ENCODE results near the gene ATP6V1B1.

Gene ATP6V1B1

DNA sequence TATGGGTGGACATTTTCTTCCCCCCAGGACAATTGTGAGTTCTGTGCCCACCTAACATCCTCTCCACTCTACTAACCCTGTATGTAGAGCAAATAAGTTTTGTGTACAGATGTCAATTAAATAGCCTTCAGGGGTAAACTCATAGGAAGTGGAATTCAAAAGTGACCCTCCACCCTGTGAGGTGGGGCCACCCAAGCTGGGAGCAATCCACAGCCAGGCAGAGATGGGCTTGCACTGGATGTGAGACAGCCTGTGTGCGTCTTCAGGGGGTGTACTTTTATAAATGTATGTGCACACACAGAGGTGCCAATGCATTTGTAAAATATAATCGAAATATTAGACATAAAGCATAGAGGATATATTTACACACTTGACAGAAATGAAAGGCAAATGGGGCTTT, 33.1 kb upstream of the ATP6V1B1 start:
- no peak for ATAC-seq
- TF ChIP-seq TSHZ2 (CRISPR knock-in tag; IDR thresholded peaks at IDR 0.05), result no peak
- no peak for TF ChIP-seq PPARA (CRISPR knock-in tag; IDR thresholded peaks at IDR 0.05; ENCODE audit: borderline replicate concordance)
- no peak for TF ChIP-seq ESRRG (CRISPR knock-in tag; IDR thresholded peaks at IDR 0.05)
- no peak for TF ChIP-seq ZFP30 (CRISPR knock-in tag; IDR thresholded peaks at IDR 0.05)
- TF ChIP-seq ISL1 (CRISPR knock-in tag; IDR thresholded peaks at IDR 0.05), result no peak
- no peak for TF ChIP-seq OSR1 (CRISPR knock-in tag; IDR thresholded peaks at IDR 0.05)
- no peak for TF ChIP-seq GLIS3 (CRISPR knock-in tag; IDR thresholded peaks at IDR 0.05)
- no peak for TF ChIP-seq ZNF565 (CRISPR knock-in tag; conservative IDR thresholded peaks at IDR 0.05; ENCODE audit: low read depth)
- no peak for TF ChIP-seq BACH2 (CRISPR knock-in tag; IDR thresholded peaks at IDR 0.05; ENCODE audit: borderline replicate concordance)

DNA sequence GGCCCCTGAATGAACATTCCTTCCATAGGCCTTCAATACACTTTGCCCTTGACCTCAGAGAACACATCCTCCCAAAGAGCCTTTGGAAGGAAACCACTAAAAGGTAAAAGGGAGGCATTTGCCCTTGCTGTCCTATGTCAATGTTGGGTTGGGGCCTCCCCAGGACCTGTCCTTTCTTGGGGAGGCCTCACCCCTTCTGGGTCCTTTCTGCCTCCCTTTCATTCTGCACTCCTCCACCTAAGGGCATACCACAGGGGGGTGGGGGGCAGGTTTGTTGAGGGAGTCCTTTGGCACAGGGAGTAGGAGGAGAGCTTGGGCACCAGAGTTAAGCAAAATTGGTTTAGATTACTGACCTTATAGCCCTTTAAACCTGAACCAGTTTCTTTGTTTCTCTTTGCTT, 32.5 kb upstream of the ATP6V1B1 start:
- ATAC-seq, result no peak
- TF ChIP-seq OSR1 (CRISPR knock-in tag; IDR thresholded peaks at IDR 0.05), result no peak
- no peak for TF ChIP-seq CREB5 (CRISPR knock-in tag; IDR thresholded peaks at IDR 0.05; ENCODE audit: low read depth)
- TF ChIP-seq ARNTL (CRISPR knock-in tag; IDR thresholded peaks at IDR 0.05; ENCODE audit: borderline replicate concordance, low read depth), result no peak
- no peak for TF ChIP-seq TOX (CRISPR knock-in tag; IDR thresholded peaks at IDR 0.05; ENCODE audit: borderline replicate concordance)
- no peak for TF ChIP-seq ZNF565 (CRISPR knock-in tag; conservative IDR thresholded peaks at IDR 0.05; ENCODE audit: low read depth)
- no peak for TF ChIP-seq ZFP30 (CRISPR knock-in tag; IDR thresholded peaks at IDR 0.05)
- no peak for TF ChIP-seq SNAI2 (CRISPR knock-in tag; IDR thresholded peaks at IDR 0.05)
- no peak for TF ChIP-seq ZC3H10 (CRISPR knock-in tag; IDR thresholded peaks at IDR 0.05)
- no peak for TF ChIP-seq ZFP3 (CRISPR knock-in tag; IDR thresholded peaks at IDR 0.05)
- TF ChIP-seq POU6F1 (CRISPR knock-in tag; IDR thresholded peaks at IDR 0.05; ENCODE audit: borderline replicate concordance, low read depth), result no peak
- no peak for TF ChIP-seq ESRRG (CRISPR knock-in tag; IDR thresholded peaks at IDR 0.05)
- TF ChIP-seq ZNF70 (CRISPR knock-in tag; IDR thresholded peaks at IDR 0.05), result no peak
- no peak for TF ChIP-seq ZNF8 (CRISPR knock-in tag; IDR thresholded peaks at IDR 0.05)
- no peak for TF ChIP-seq RARB (CRISPR knock-in tag; IDR thresholded peaks at IDR 0.05)
- TF ChIP-seq PATZ1 (CRISPR knock-in tag; IDR thresholded peaks at IDR 0.05; ENCODE audit: borderline replicate concordance), result no peak
- TF ChIP-seq TSHZ2 (CRISPR knock-in tag; IDR thresholded peaks at IDR 0.05), result no peak
- TF ChIP-seq TCF4 (CRISPR knock-in tag; IDR thresholded peaks at IDR 0.05; ENCODE audit: borderline replicate concordance), result no peak
- TF ChIP-seq BACH2 (CRISPR knock-in tag; IDR thresholded peaks at IDR 0.05; ENCODE audit: borderline replicate concordance), result no peak
